ENCODE measurements around the gene ADH5. TPM values are rescaled to one million over a fixed set of nuclear protein-coding genes. Genes with fewer than 3 reads are reported as not detected.
"Not testable (repeated sequence)": the region's sequence is repeated elsewhere in the genome, so short reads cannot be mapped to it uniquely, and the experiment has no call there.

ADH5 gene
- total RNA-seq, 4 donors from 2014 or later: 24.8 to 183 (median 110) TPM

DNA sequence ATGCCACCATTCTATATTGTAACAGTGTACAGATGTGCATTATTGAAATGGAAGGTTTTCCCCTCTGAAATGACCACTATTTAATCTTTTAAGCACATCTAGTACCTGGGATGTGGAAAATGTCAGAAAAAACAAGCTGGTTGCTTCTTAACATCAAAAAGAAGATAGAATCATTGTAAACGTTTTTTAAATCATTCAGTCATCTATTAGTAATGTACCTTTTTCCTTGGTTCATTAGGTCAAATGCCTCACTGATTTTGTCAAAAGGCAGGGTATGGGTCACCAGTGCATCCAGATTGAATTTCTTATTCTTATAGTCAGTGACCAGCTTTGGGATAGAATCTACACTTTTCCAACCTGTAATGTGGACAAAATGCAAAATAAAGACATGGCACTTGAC, 37.8 kb upstream of the ADH5 start:
- Histone ChIP-seq H3K27ac (no peak overlapping the region), H3K9me3 (no peaks in the 10 kb centered on the region), H3K4me3 (no peak overlapping the region), H3K36me3 (no peaks in the 10 kb centered on the region), H3K27me3 (no peaks in the 10 kb centered on the region), H3K4me1 (no peaks in the 10 kb centered on the region)
- intact Hi-C loops (cut with DNase I): loop anchor here (10.0 kb wide), 1 partner anchor 278 kb away; no protein-coding TSS in a partner anchor
- TF ChIP-seq POLR2A (IDR thresholded peaks at IDR 0.05): no peak
- TF ChIP-seq, protein P1, sequence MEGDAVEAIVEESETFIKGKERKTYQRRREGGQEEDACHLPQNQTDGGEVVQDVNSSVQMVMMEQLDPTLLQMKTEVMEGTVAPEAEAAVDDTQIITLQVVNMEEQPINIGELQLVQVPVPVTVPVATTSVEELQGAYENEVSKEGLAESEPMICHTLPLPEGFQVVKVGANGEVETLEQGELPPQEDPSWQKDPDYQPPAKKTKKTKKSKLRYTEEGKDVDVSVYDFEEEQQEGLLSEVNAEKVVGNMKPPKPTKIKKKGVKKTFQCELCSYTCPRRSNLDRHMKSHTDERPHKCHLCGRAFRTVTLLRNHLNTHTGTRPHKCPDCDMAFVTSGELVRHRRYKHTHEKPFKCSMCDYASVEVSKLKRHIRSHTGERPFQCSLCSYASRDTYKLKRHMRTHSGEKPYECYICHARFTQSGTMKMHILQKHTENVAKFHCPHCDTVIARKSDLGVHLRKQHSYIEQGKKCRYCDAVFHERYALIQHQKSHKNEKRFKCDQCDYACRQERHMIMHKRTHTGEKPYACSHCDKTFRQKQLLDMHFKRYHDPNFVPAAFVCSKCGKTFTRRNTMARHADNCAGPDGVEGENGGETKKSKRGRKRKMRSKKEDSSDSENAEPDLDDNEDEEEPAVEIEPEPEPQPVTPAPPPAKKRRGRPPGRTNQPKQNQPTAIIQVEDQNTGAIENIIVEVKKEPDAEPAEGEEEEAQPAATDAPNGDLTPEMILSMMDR (IDR thresholded peaks at IDR 0.05): no peak
- WGBS, 2 donors: 52 to 59% methylated on average over 1 of the region's 1 CpG
- no peak for DNase-seq

DNA sequence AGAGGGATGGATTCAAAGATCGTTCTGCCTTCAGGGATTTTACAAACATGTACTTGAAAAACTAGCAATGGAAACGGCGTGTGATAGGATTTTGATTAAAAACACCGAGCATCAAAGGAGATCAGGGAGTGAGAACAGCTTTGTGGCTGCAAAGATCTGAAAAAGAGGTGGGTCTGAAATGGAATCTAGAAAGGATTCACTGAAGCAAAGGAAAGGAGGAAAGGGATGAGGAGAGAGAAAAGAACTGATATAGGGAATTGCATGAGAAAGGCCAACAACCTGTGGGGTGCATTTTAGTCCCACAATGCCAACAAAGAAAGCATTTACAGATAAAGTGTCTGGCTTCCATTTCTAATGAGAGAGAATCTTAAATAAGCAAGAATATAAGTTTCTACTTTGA, 32.4 kb upstream of the ADH5 start:
- Histone ChIP-seq H3K9me3 (no peaks in the 10 kb centered on the region), H3K4me3 (no peak overlapping the region), H3K27ac (no peak overlapping the region), H3K27me3 (no peaks in the 10 kb centered on the region), H3K4me1 (peaks cover 0 to 4% (median 0%) of the 10 kb centered on the region in 3 donors), H3K36me3 (no peaks in the 10 kb centered on the region)
- DNase-seq: no peak
- WGBS, 2 donors: 76 to 93% methylated on average over 4 of the region's 4 CpGs
- intact Hi-C loops (cut with DNase I): loop anchor here (10.0 kb wide), 1 partner anchor 284 kb away; no protein-coding TSS in a partner anchor
- TF ChIP-seq, protein P1 (IDR thresholded peaks at IDR 0.05): no peak
- no peak for TF ChIP-seq POLR2A (IDR thresholded peaks at IDR 0.05)

DNA sequence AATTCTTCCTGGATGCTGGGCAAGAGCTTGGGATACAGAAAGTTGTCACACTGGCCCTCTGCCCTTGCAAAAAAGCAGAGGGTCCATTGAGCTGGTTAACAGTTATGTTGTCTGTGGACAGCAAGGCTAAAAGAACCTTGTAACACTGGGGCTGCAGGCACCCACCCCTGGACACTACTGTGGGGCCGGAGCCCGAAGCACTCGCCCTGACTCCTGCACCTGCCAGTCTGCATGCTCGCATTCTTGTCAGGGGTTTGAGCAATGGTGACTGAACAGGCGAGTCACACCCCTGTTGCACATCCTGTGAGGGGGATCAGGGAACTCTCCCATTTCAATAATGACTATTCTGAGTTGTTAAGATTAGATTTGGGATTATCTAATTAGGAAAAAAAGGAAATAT, 31.9 kb upstream of the ADH5 start:
- no peaks in the 10 kb centered on the region for H3K27me3 ChIP-seq
- H3K9me3 ChIP-seq: no peaks in the 10 kb centered on the region
- no peak overlapping the region for H3K27ac ChIP-seq
- intact Hi-C loops (cut with DNase I): loop anchor here (10.0 kb wide), 1 partner anchor 284 kb away; no protein-coding TSS in a partner anchor
- 100% methylated on average over 1 of the region's 5 CpGs; no CpG with 5 or more reads in 1 of the 2 donors for WGBS, 2 donors
- H3K4me3 ChIP-seq: no peak overlapping the region
- H3K4me1 ChIP-seq: peaks cover 0 to 4% (median 0%) of the 10 kb centered on the region in 3 donors
- no peaks in the 10 kb centered on the region for H3K36me3 ChIP-seq
- DNase-seq: no peak
- TF ChIP-seq POLR2A (IDR thresholded peaks at IDR 0.05): no peak
- TF ChIP-seq, protein P1 (IDR thresholded peaks at IDR 0.05): no peak

DNA sequence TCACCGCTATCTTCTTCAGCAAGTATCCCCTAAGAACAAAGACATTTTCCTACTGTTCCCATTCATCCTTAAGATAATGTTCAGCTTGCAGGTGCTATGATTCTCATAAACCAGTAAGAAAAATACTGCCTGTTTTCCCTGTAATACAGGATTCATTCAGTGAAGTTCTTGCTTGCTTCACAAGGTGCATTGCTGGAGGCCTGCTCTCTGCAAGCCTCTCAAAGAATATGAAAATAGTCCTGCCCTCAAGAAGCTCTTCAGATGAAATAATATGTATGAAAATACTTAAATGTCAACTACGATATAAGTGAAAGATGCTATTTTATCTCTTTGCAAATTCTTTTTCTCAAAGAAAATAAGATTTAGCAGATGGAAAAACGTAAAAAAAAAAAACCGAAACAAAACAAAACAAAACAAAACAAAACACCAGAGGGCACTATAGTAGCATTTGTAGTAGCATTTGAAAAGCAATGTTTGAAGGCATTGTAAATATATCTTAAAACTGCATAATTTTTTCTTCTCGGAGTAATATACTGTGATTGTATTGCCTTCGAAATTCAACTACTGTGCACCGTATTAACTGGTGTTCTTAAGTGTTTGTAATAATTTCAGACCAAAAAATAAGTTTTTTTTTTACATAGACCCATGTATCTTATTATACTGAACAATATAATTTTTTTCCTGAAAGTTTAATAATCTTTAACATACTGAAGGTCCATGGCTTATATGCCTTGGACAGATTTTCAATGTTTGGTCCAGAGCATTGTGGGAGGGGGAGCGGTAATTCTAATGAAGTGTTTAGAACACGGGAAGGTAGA, 29.5 kb upstream of the ADH5 start:
- Histone ChIP-seq H3K4me1 (peaks cover 0 to 4% (median 0%) of the 10 kb centered on the region in 3 donors), H3K36me3 (no peaks in the 10 kb centered on the region), H3K27ac (peak overlapping the region in 1 of 4 donors; percentile 10), H3K27me3 (no peaks in the 10 kb centered on the region), H3K9me3 (no peaks in the 10 kb centered on the region), H3K4me3 (no peak overlapping the region)
- WGBS, 2 donors: 33 to 34% methylated on average over 8 to 9 of the region's 9 CpGs
- no peak for TF ChIP-seq POLR2A (IDR thresholded peaks at IDR 0.05)
- TF ChIP-seq, protein P1 (IDR thresholded peaks at IDR 0.05): peak in 1 of 6 experiments; percentile 13
- no peak for DNase-seq
- intact Hi-C loops (cut with DNase I): no loop called here

DNA sequence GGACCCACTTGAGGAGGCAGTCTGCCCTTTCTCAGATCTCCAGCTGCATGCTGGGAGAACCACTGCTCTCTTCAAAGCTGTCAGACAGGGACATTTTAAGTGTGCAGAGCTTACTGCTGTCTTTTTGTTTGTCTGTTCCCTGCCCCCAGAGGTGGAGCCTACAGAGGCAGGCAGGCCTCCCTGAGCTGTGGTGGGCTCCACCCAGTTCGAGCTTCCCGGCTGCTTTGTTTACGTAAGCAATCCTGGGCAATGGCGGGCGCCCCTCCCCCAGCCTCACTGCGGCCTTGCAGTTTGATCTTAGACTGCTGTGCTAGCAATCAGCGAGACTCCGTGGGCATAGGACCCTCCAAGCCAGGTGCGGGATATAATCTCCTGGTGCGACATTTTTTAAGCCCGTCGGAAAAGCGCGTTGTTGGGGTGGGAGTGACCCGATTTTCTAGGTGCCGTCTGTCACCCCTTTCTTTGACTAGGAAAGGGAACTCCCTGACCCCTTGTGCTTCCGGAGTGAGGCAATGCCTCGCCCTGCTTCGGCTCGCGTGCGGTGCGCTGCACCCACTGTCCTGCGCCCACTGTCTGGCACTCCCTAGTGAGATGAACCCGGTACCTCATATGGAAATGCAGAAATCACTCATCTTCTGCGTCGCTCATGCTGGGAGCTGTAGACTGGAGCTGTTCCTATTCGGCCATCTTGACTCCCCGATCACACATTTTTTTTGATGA, 28.7 kb upstream of the ADH5 start:
- H3K4me1 ChIP-seq; H3K9me3 ChIP-seq; H3K4me3 ChIP-seq; H3K27me3 ChIP-seq; intact Hi-C loops (cut with DNase I); H3K36me3 ChIP-seq; DNase-seq: not testable (repeated sequence)
- 89 to 91% methylated on average over 20 to 22 of the region's 29 CpGs for WGBS, 2 donors
- H3K27ac ChIP-seq: peak overlapping the region in 1 of 4 donors; percentile 10

DNA sequence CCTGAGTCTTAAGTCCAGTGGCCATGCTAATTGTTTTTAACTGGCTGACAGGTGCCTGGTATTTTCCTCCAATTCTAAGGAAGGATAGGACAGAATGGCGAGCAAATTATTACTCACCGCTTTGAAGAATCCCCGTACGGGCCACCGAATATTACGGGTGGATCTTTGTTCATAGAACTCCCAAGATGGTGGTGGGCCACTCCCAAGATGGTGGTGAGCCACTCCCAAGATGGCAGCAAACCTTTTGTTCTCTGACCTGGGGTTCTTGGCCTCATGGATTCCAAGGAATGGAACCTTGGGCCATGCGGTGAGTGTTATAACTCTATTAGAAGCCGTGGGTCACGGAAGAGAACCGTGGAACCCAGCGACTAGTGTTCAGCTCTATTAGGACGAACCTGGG, 20.7 kb upstream of the ADH5 start:
- intact Hi-C loops (cut with DNase I); H3K4me1 ChIP-seq; H3K4me3 ChIP-seq; H3K27me3 ChIP-seq; H3K36me3 ChIP-seq; H3K9me3 ChIP-seq; H3K27ac ChIP-seq; DNase-seq: not testable (repeated sequence)
- WGBS, 2 donors: 70 to 77% methylated on average over 6 of the region's 12 CpGs
